ENCODE results near the gene PIGQ.

PIGQ gene

DNA sequence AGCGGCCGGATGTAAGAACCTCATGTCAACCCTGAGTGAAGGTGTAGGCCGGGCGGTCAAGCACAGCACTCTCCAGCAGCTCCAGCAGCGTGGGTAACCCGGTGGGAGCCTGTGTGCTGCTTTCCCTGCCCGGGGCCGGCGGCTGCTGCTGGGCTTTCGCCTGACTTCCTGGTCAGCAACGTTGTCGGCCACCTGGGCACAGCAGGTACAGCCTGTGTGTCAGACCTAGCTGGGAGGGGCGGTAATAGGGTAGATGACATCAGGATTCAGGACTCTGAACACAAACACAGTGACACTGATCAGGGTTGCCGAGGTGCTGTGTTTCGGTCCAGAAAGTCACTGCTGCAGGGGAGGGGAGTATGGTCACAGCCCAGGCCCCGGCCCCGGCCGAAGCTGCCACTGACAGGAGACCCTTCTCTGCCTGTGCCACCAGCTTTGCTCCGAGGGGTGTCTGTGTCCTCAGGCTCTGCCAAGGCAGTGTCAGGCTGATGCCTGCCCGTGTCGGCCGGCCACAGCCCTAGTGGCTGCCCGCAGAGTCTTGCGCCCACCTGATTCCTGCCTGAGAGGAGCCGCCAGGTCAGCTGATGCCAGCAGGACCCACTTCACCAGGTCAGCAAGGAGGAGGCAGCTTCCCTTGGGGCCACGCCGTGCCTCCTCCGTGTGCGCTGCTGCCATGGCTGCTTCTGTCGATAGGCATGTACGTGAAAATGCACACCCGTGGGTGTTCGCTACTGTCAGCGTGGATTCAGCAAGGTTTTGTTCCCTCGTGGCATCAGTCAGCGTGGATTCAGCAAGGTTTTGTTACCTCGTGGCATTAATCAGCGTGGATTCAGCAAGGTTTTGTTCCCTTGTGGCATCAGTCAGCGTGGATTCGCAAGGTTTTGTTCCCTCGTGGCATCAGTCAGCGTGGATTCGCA is 29.3 kb downstream of the PIGQ start:
- no peak overlapping the region for H3K4me2 ChIP-seq (ENCODE audit: low read depth, low read length, poor library complexity, severe bottlenecking)
- H3K79me2 ChIP-seq (ENCODE audit: insufficient read depth, low read length) = peaks cover under 1% of the 10 kb centered on the region; the same call in 1 of the 2 replicates
- H3K9ac ChIP-seq (ENCODE audit: low read length) = no peak overlapping the region
- H3K4me3 ChIP-seq (ENCODE audit: insufficient read depth, low read length, poor library complexity, severe bottlenecking) = no peak overlapping the region
- H4K20me1 ChIP-seq (ENCODE audit: low read depth, low read length) = no peaks in the 10 kb centered on the region; the same call in 1 of the 2 replicates
- no peaks in the 10 kb centered on the region for H3K36me3 ChIP-seq (ENCODE audit: low read length)
- no peaks in the 10 kb centered on the region for H3K9me3 ChIP-seq (ENCODE audit: insufficient read depth, low read length)
- H2AFZ ChIP-seq (ENCODE audit: low read depth, low read length, severe bottlenecking) = no peak overlapping the region
- no peaks in the 10 kb centered on the region for H3K27me3 ChIP-seq (ENCODE audit: low read length)
- no peaks in the 10 kb centered on the region for H3F3A ChIP-seq (ENCODE audit: insufficient read depth)
- no peaks in the 10 kb centered on the region for H3K9me2 ChIP-seq (replicated peaks; ENCODE audit: insufficient read depth, low read length)
- TF ChIP-seq EZH2phosphoT487 (conservative IDR thresholded peaks at IDR 0.05; ENCODE audit: low read length) = no peak
- TF ChIP-seq, protein P1, sequence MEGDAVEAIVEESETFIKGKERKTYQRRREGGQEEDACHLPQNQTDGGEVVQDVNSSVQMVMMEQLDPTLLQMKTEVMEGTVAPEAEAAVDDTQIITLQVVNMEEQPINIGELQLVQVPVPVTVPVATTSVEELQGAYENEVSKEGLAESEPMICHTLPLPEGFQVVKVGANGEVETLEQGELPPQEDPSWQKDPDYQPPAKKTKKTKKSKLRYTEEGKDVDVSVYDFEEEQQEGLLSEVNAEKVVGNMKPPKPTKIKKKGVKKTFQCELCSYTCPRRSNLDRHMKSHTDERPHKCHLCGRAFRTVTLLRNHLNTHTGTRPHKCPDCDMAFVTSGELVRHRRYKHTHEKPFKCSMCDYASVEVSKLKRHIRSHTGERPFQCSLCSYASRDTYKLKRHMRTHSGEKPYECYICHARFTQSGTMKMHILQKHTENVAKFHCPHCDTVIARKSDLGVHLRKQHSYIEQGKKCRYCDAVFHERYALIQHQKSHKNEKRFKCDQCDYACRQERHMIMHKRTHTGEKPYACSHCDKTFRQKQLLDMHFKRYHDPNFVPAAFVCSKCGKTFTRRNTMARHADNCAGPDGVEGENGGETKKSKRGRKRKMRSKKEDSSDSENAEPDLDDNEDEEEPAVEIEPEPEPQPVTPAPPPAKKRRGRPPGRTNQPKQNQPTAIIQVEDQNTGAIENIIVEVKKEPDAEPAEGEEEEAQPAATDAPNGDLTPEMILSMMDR (IDR thresholded peaks at IDR 0.05; ENCODE audit: insufficient read depth, low read length, poor library complexity, severe bottlenecking) = no peak
- H3K27ac ChIP-seq (ENCODE audit: low read depth, low read length) = no peak overlapping the region

DNA sequence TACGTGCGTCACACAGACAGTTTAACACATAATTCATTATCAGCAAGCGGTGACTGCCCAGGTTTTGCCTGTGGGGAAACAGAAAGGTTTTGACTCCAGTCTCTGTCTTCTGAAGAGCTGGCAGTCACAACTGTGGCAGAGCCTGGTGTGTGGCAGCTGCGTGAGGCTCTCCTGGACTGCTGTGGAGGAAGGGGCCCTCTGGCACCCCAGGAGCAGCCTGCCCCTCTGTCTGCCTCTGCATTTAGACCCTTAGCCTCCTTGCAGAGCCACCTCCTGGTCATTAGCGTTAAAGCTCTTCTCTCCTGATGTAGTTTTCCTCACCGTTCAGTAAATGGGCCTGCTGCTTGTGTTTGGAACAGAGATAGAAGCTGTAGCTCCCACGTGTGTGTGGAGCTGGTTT is 31.0 kb downstream of the PIGQ start:
- Histone ChIP-seq H3K9me3 (ENCODE audit: insufficient read depth, low read length) (no peaks in the 10 kb centered on the region), H3K4me2 (ENCODE audit: low read depth, low read length, poor library complexity, severe bottlenecking) (no peak overlapping the region), H3K27me3 (ENCODE audit: low read length) (no peaks in the 10 kb centered on the region), H3K27ac (ENCODE audit: low read depth, low read length) (no peak overlapping the region), H3K9ac (ENCODE audit: low read length) (no peak overlapping the region), H3F3A (ENCODE audit: insufficient read depth) (no peaks in the 10 kb centered on the region), H3K79me2 (ENCODE audit: insufficient read depth, low read length) (no peaks in the 10 kb centered on the region), H4K20me1 (ENCODE audit: low read depth, low read length) (no peaks in the 10 kb centered on the region; the same call in 1 of the 2 replicates), H3K4me3 (ENCODE audit: insufficient read depth, low read length, poor library complexity, severe bottlenecking) (no peak overlapping the region), H2AFZ (ENCODE audit: low read depth, low read length, severe bottlenecking) (no peak overlapping the region), H3K9me2 (replicated peaks; ENCODE audit: insufficient read depth, low read length) (no peaks in the 10 kb centered on the region), H3K36me3 (ENCODE audit: low read length) (no peaks in the 10 kb centered on the region)
- no peak for TF ChIP-seq EZH2phosphoT487 (conservative IDR thresholded peaks at IDR 0.05; ENCODE audit: low read length)
- TF ChIP-seq, protein P1 (IDR thresholded peaks at IDR 0.05; ENCODE audit: insufficient read depth, low read length, poor library complexity, severe bottlenecking) = peak; percentile 15

DNA sequence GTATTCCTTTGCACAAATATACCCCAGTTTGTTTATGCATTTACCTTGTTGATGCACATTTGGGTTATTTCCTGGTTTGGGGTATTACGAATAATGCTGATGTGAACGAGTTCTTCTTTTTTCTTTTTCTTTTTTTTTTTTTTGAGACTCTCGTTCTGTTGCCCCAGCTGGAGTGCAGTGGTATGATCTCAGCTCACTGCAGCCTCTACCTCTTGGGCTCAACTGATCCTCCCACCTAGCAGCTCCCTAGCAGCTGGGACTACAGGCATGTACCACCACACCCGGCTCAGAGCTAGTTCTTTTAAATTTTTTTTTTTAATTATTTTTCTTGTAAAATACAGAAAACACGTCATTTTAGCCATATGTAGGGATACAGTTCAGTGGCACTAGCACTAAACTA is 34.2 kb downstream of the PIGQ start:
- H3K27ac ChIP-seq (ENCODE audit: low read depth, low read length) = no peak overlapping the region
- H2AFZ ChIP-seq (ENCODE audit: low read depth, low read length, severe bottlenecking) = no peak overlapping the region
- H3K4me2 ChIP-seq (ENCODE audit: low read depth, low read length, poor library complexity, severe bottlenecking) = no peak overlapping the region
- H4K20me1 ChIP-seq (ENCODE audit: low read depth, low read length) = no peaks in the 10 kb centered on the region; the same call in 1 of the 2 replicates
- H3K4me3 ChIP-seq (ENCODE audit: insufficient read depth, low read length, poor library complexity, severe bottlenecking) = no peak overlapping the region
- no peaks in the 10 kb centered on the region for H3K36me3 ChIP-seq (ENCODE audit: low read length)
- H3K79me2 ChIP-seq (ENCODE audit: insufficient read depth, low read length) = no peaks in the 10 kb centered on the region
- H3K27me3 ChIP-seq (ENCODE audit: low read length) = no peaks in the 10 kb centered on the region
- TF ChIP-seq, protein P1 (IDR thresholded peaks at IDR 0.05; ENCODE audit: insufficient read depth, low read length, poor library complexity, severe bottlenecking) = no peak
- TF ChIP-seq EZH2phosphoT487 (conservative IDR thresholded peaks at IDR 0.05; ENCODE audit: low read length) = no peak
- no peaks in the 10 kb centered on the region for H3F3A ChIP-seq (ENCODE audit: insufficient read depth)
- H3K9ac ChIP-seq (ENCODE audit: low read length) = no peak overlapping the region
- no peaks in the 10 kb centered on the region for H3K9me2 ChIP-seq (replicated peaks; ENCODE audit: insufficient read depth, low read length)
- H3K9me3 ChIP-seq (ENCODE audit: insufficient read depth, low read length) = no peaks in the 10 kb centered on the region
